ENCODE data around the gene XRCC5. TPM values are rescaled to one million over a fixed set of nuclear protein-coding genes. Genes with fewer than 3 reads are reported as not detected.

The XRCC5 gene
- 218 TPM for polyA plus RNA-seq (2012; ENCODE audit: low read depth, missing spikeins)

DNA sequence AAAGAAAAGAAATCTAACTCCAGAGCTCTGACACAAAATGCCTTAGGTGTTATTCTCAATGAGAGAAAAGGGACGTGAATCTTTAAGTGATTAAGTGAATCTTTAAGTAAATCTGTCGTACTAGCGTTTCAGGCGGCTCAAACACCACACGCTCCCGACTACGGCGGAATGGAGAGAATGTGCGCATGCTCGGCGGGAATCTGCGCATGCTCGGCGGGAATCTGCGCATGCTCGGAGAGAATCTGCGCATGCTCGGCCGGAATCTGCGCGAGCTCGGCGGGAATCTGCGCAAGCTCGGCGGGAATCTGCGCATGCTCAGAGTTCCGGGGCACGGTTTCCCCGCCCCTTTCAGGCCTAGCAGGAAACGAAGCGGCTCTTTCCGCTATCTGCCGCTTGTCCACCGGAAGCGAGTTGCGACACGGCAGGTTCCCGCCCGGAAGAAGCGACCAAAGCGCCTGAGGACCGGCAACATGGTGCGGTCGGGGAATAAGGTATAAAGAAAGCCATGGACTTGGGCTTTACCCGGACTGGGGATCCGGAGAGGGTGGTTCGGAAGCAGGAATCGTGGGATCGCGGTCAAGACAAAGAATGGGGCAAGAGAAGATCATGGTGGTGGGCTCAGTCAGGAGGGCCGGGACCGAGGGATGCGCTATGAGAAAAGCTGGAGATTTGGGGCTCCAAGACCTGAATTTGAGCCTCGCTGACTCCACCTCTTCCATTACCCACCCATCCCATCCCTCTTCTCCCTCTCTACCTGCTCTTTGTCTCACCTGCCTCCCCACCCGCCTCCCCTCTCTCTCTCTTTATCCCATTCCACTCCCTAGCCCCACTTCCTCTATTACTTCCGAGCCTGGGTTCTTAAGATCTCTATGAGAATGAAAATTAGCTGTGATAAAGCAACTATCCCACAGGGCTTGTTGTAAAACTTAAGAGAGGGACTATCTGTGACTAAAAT lies at the start of gene XRCC5:
Gene XRCC5 (plus strand): TSS at position 382 of the 955 bp plus-strand sequence. CDS start 89 bp downstream, at position 471.
- peak; percentile 98 for FAIRE-seq
- DNase-seq (ENCODE audit: insufficient read length, low spot score), result peak; percentile 53
- TF ChIP-seq POU2F2 (IDR thresholded peaks at IDR 0.05; ENCODE audit: low read depth, low read length), result peak; percentile 54; the same call in 1 of the 2 replicates
- TF ChIP-seq PAX5 (IDR thresholded peaks at IDR 0.05; ENCODE audit: insufficient read depth, low read length, severe bottlenecking), result peak; percentile 11
- peak; percentile 90 for TF ChIP-seq POLR2A (IDR thresholded peaks at IDR 0.05; ENCODE audit: low read depth, low read length)
- peak; percentile 57 for TF ChIP-seq SPI1 (IDR thresholded peaks at IDR 0.05; ENCODE audit: low read depth, low read length)
- peak; percentile 77 for TF ChIP-seq TAF1 (IDR thresholded peaks at IDR 0.05; ENCODE audit: low read depth, low read length)
- TF ChIP-seq POLR2AphosphoS5 (IDR thresholded peaks at IDR 0.05; ENCODE audit: low read depth, low read length), result peak; percentile 97

GRCh38 chr2:216064014-216064630 lies 45.0 kb upstream of the XRCC5 start:
- FAIRE-seq, result no peak
- TF ChIP-seq SPI1 (IDR thresholded peaks at IDR 0.05; ENCODE audit: low read depth, low read length) (no peak), POLR2AphosphoS5 (IDR thresholded peaks at IDR 0.05; ENCODE audit: low read depth, low read length) (no peak), TAF1 (IDR thresholded peaks at IDR 0.05; ENCODE audit: low read depth, low read length) (no peak), POU2F2 (IDR thresholded peaks at IDR 0.05; ENCODE audit: low read depth, low read length) (no peak), POLR2A (IDR thresholded peaks at IDR 0.05; ENCODE audit: low read depth, low read length) (no peak)

GRCh38 chr2:216064665-216065064 lies 44.5 kb upstream of the XRCC5 start:
- peak; percentile 48 for FAIRE-seq
- no peak for DNase-seq (ENCODE audit: insufficient read length, low spot score)
- TF ChIP-seq PAX5 (IDR thresholded peaks at IDR 0.05; ENCODE audit: insufficient read depth, low read length, severe bottlenecking) (no peak), POLR2AphosphoS5 (IDR thresholded peaks at IDR 0.05; ENCODE audit: low read depth, low read length) (no peak), TAF1 (IDR thresholded peaks at IDR 0.05; ENCODE audit: low read depth, low read length) (no peak), SPI1 (IDR thresholded peaks at IDR 0.05; ENCODE audit: low read depth, low read length) (no peak), POLR2A (IDR thresholded peaks at IDR 0.05; ENCODE audit: low read depth, low read length) (no peak), POU2F2 (IDR thresholded peaks at IDR 0.05; ENCODE audit: low read depth, low read length) (no peak)

More at GRCh38 chr2:216064014-216064630, 45.0 kb upstream of the XRCC5 start:
- no peak for DNase-seq (ENCODE audit: insufficient read length, low spot score)

DNA sequence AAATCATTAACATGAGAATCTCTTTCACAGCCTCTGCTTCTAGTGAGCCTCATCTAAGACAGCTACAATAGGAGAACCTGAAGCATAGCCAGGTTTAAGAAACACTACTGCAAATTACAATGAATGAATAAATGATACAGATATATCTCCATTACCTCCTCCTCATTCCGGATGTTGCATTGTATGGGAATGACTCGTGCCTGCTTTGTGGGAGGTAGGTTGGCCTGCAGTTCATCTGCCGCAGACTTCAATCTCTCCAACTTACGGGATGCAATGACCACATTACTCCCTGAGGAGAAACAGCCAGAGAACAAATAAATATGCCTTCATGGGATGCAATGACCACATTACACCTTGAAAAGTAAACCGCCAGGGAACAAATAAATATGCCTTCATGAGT lies 42.9 kb upstream of the XRCC5 start:
- no peak for DNase-seq (ENCODE audit: insufficient read length, low spot score)
- TF ChIP-seq TAF1 (IDR thresholded peaks at IDR 0.05; ENCODE audit: low read depth, low read length), result no peak
- no peak for FAIRE-seq

DNA sequence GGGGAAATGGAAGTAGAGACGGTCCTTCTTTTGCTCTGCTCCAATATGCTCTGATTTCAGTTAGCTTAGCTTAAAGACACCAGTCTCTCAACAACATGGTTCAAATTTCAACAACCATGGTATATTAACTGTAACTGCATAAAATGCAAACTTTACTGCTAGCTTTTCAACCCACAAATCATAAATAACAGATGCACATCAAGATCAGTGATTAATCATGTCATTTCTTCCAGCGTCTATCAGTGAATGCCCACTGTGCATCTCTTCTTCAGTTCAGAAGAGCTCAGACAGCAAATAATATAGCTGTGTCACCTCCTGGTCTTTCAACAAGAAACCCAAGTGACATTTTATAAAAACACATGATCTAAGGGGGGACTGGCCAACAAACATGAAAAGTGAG lies 40.1 kb upstream of the XRCC5 start:
- FAIRE-seq, result no peak
- TF ChIP-seq SPI1 (IDR thresholded peaks at IDR 0.05; ENCODE audit: low read depth, low read length), result no peak
- TF ChIP-seq POLR2A (IDR thresholded peaks at IDR 0.05; ENCODE audit: low read depth, low read length), result no peak
- no peak for TF ChIP-seq TAF1 (IDR thresholded peaks at IDR 0.05; ENCODE audit: low read depth, low read length)
- TF ChIP-seq PAX5 (IDR thresholded peaks at IDR 0.05; ENCODE audit: insufficient read depth, low read length, severe bottlenecking), result no peak
- TF ChIP-seq POLR2AphosphoS5 (IDR thresholded peaks at IDR 0.05; ENCODE audit: low read depth, low read length), result no peak
- no peak for TF ChIP-seq POU2F2 (IDR thresholded peaks at IDR 0.05; ENCODE audit: low read depth, low read length)
- DNase-seq (ENCODE audit: insufficient read length, low spot score), result no peak

- no peak for DNase-seq (ENCODE audit: insufficient read length, low spot score)
- TF ChIP-seq PAX5 (IDR thresholded peaks at IDR 0.05; ENCODE audit: insufficient read depth, low read length, severe bottlenecking) (no peak), POU2F2 (IDR thresholded peaks at IDR 0.05; ENCODE audit: low read depth, low read length) (no peak), POLR2AphosphoS5 (IDR thresholded peaks at IDR 0.05; ENCODE audit: low read depth, low read length) (no peak), TAF1 (IDR thresholded peaks at IDR 0.05; ENCODE audit: low read depth, low read length) (no peak), POLR2A (IDR thresholded peaks at IDR 0.05; ENCODE audit: low read depth, low read length) (no peak), SPI1 (IDR thresholded peaks at IDR 0.05; ENCODE audit: low read depth, low read length) (no peak)
Observed at GRCh38 chr2:216070195-216070594, 39.0 kb upstream of the XRCC5 start.

GRCh38 chr2:216071111-216071851 lies 37.9 kb upstream of the XRCC5 start:
- no peak for TF ChIP-seq POLR2A (IDR thresholded peaks at IDR 0.05; ENCODE audit: low read depth, low read length)
- TF ChIP-seq POLR2AphosphoS5 (IDR thresholded peaks at IDR 0.05; ENCODE audit: low read depth, low read length), result no peak
- TF ChIP-seq POU2F2 (IDR thresholded peaks at IDR 0.05; ENCODE audit: low read depth, low read length), result no peak
- TF ChIP-seq PAX5 (IDR thresholded peaks at IDR 0.05; ENCODE audit: insufficient read depth, low read length, severe bottlenecking), result no peak
- TF ChIP-seq TAF1 (IDR thresholded peaks at IDR 0.05; ENCODE audit: low read depth, low read length), result no peak
- TF ChIP-seq SPI1 (IDR thresholded peaks at IDR 0.05; ENCODE audit: low read depth, low read length), result no peak
- FAIRE-seq, result no peak
- DNase-seq (ENCODE audit: insufficient read length, low spot score), result no peak

More at GRCh38 chr2:216070195-216070594, 39.0 kb upstream of the XRCC5 start:
- FAIRE-seq, result no peak

- TF ChIP-seq TAF1 (IDR thresholded peaks at IDR 0.05; ENCODE audit: low read depth, low read length) (no peak), SPI1 (IDR thresholded peaks at IDR 0.05; ENCODE audit: low read depth, low read length) (no peak)
- FAIRE-seq (no peak), DNase-seq (ENCODE audit: insufficient read length, low spot score) (no peak)
Observed at GRCh38 chr2:216072473-216072872, 36.7 kb upstream of the XRCC5 start.

- FAIRE-seq, result peak; percentile 75
- DNase-seq (ENCODE audit: insufficient read length, low spot score), result no peak
- TF ChIP-seq POU2F2 (IDR thresholded peaks at IDR 0.05; ENCODE audit: low read depth, low read length) (no peak), POLR2A (IDR thresholded peaks at IDR 0.05; ENCODE audit: low read depth, low read length) (no peak), POLR2AphosphoS5 (IDR thresholded peaks at IDR 0.05; ENCODE audit: low read depth, low read length) (no peak), TAF1 (IDR thresholded peaks at IDR 0.05; ENCODE audit: low read depth, low read length) (no peak), PAX5 (IDR thresholded peaks at IDR 0.05; ENCODE audit: insufficient read depth, low read length, severe bottlenecking) (no peak), SPI1 (IDR thresholded peaks at IDR 0.05; ENCODE audit: low read depth, low read length) (no peak)
Observed at GRCh38 chr2:216073773-216074172, 35.4 kb upstream of the XRCC5 start.

Data from GM12891 (cell line).